NCI-H748 (cell line): ENCODE measurements around the gene TASP1.
A peak's percentile ranks its signal among the peaks of the same experiment; 100 is the strongest.
"Not testable (repeated sequence)": the region's sequence is repeated elsewhere in the genome, so short reads cannot be mapped to it uniquely, and the experiment has no call there.

ENCODE experiments used
- DNase-seq: peaks from one replicate; lab custom pipeline; 2025; ENCODE audit not compliant: unreplicated experiment; lab: John Stamatoyannopoulos, UW

Gene TASP1

DNA sequence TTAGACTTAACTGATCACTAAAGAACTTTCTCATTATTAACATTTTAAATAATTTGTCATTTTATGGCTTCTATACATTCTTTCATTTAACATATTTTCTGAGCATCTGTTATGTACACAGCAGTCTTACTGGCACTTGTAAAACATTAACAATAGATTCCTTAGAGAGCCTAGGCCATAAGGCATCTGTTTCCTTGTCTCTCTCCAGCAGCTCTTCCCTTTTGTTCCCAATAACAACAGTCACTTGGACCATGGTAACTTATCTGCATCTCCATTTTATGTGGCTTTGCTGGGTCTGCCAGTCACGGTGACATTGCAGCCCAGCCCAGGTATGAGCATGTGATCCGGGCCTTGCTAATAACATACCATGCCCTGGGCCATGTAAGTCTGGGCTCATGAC, 11.7 kb upstream of the TASP1 start:
- no peak for DNase-seq

DNA sequence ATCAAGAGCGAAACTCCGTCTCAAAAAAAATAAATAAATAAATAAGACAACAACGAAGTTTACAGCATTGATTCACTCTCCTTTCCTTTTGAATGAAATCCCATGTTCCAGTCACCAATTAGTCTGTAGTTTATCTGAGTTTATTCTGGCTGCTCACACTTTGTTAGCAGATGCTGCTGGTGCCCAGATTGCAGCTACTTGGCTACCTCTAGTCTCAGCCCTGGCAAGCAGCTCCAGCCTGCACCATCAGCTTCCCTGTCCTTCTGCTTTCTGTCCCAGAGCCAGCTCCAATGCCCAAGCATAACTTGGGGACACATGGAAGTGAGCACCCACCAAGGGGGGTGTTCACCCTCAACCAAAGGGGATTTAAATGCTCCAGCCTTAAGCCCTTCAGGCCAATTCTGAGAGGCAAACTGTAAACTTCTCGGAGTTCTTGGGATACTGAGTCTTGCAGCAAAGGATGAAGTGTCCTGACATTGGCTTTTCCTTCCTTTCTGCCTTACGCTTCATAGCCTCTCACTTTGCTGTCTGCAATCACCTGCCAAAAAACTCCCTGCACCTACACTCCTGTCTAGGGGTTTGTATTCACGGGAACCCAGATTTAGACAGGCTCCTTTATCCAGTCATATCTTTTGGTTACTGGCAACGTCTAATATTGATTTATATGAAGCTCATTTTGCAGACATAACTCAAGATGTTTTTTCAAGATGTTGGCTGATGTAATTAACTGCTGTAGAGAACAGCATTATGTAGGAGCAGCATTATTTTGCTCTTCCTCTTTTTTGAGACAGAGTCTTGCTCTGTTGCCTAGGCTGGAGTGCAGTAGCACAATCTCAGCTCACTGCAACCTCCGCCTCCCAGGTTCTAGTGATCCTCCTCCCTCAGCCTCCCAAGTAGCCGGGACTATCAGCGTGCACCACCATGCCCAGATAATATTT, 9.8 kb upstream of the TASP1 start:
- no peak for DNase-seq

DNA sequence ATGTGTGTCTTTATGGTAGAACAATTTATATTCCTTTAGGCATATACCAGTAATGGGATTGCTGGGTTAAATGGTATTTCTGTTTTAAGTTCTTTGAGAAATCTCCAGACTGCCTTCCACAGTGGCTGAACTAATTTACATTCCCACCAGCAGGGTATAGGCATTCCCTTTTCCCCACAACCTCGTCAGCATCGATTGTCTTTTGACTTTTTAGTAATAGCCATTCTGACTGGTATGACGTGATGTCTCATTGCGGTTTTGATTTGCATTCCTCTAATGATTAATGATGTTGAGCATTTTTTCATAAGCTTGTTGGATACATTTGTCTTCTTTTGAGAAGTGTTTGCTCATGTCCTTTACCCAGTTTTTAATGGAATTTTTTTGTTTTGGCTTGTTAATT, 5.3 kb upstream of the TASP1 start:
- peak; percentile 87 for DNase-seq

DNA sequence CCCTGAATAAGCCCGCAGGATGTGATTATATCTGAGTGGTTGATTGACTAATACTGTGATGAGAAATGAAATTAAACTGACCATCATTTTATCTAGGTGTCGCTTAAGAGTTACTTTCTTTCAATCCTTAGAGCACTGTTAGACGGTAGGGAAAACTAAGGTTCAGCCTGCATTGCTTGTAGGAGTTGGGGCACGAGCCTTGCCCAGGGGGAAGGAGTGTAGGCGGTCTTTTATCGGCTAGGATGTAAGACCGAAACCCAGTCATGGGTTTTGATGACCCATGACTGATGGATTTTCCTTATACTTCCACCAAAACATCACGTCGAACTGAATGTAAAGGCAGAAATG, 392 bp upstream of the TASP1 start:
- DNase-seq: peak; percentile 88

DNA sequence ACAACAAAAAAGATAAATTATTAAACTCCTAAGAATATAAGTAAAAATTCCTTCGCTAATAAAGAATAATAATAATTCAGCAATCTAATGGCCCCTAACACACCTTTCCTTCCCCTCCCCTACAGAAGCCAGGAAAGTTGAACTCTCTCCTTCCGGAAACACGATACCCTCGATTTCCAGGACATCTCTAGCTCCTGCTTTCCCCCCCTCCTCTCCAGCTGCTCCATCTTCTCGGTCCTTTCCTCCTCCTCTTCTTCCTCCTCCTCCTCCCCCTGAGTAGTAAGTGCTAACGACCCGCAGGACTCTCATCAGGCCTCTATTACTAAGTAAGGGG, 603 bp downstream of the TASP1 start:
- DNase-seq: peak; percentile 79

DNA sequence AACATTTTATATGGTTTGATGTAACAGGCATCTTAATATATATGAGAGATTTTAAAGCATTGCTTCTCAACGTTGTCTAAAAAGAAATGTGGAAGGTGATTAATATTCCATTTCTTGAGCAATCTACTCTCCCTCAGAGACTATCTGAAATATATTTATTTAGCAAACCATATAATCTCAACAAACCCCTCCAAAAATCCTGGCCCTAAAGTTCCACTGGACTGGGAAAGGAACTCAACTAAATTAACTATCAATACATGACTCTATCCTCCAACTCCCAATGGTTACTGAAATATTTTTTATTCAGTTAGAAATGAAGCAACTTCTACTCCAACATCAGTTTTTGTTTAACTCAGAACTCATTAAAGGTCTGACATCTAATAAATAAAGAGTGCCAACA, 6.3 kb downstream of the TASP1 start:
- no peak for DNase-seq

DNA sequence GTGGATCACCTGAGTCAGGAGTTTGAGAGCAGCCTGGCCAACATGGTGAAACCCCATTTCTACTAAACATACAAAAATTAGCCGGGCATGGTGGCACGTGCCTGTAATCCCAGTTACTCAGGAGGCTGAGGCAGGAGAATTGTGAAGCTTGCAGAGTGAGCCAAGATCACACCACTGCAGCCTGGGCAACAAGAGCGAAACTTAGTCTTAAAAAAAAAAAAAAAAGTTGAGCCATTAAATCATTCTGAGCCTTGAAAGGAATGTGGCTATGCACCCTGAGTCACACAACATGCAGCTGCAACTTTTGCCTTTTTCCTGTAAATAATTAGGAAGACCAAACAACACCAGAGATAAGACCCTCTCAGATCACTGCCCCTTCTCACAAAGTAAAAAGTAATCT, 11.2 kb downstream of the TASP1 start:
- not testable (repeated sequence) for DNase-seq

DNA sequence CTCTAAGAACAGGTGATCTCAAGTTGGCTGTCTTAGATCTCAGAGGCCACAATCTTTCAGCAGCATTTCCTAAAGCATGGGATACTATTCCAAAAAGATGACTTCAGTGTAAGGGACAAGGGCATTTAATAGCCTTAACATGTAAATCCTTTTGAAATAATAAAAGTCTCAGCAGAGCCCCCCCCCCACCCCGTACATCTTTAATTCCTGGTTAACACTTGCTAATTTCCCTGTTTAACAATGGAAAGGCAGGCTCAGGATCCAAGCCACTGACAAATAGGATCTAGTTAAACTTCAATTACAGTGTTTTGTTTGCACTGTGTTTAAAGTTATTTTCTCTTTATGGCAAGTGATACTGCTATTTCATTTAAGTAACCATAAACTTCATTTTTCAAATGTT, 12.0 kb downstream of the TASP1 start:
- DNase-seq: no peak

DNA sequence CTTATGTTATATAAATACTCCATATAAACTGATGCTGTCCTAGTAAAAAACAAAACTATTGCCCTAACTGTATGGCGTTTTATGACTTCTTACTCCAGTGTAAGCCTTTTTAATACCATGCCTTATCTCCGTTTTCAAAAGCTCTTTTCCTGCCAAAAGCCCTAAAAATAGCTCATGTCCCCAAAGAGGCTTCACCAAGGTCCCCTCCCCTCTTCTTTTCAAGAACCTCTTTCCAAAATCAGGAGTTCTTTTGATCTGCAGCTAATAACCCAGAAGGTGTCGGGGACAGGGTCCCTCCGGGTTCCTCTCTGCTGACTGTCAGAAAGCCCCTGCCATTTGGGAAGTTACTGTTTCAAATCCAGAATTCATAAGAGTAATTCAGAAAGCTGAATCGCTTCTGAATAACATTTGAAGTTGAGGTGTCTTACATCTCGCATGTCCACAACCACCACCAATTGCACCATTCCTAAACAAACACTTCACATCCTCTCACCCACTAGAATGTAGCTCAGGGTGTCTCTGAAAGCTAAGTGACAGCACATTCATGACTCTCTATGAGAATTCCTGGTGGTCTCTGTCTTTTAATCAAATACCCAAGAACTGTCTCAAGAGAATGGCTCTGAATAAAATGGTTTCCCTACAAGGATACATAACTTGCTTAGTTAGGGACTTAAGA, 13.3 kb downstream of the TASP1 start:
- no peak for DNase-seq

DNA sequence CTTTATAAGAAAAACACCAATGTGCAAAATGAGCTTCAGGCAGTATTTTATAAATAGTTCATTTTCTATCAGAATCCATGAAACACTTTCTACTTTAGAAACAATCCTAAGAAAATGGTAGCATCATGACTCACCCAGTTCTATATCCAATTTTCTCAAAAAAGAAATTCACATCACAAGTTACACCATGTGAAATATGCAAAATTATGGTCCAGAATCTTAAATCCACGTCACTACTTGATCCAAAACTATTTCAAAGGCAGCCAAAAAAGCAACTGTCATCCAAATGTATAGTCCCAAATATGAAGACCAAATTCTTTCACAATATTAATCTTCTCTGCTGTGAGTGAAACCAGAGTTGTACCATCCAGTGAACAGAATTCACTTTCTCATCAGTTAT, 19.3 kb downstream of the TASP1 start:
- not testable (repeated sequence) for DNase-seq

DNA sequence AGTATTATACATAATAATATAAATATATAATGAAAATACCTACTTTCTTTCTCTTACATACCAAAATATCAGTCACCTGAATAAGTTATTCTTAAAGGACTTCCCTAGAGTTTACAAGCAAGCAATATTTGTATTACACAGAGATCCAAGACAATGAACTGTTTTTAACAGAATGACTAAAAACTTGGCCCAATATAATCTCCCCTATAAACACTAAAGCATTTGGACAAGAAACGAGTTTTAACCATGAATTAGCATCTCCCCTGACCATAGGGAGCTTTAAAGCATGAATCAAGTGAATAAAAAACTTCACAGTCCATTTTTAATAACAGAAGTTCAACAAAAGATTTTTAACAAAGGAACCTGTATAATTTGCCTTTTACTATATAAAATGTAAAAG, 20.3 kb downstream of the TASP1 start:
- not testable (repeated sequence) for DNase-seq

DNA sequence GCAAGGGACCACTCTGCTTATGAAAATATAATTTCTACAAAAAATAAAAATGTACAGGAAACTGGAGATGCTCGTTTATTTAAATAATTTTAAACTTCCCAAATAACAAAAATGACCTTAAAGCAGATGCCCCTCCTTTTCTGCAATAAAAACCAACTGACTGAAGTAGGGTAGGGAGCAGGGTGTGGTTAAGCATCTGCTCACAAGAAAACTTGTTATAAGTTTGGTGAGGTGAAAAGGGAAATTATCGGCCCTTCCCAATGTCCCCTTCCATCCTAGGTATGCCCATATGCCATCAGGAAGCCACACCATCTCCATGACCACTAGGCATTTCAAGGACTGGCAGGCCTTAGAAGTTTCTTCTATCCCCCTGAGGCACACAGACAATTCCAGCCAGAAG, 21.1 kb downstream of the TASP1 start:
- not testable (repeated sequence) for DNase-seq

DNA sequence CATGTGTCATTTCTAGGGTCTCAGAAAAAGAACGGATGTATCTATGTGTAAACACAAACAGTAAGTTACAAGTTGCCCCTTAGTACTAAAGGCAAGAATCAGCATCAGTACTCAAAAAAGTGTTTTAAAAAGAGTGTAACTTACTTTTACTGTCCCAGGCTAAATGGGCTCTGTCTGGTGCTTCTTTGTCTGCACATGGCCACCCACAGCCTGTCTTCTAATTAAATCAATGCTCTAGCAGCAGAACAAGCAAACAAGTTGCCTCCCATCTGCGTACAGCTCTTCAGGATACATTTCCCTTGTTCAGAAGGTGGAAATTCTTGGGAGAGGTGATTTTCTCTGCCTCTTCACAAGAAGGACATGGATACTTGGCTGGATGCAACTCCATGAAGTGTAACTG, 22.0 kb downstream of the TASP1 start:
- DNase-seq: not testable (repeated sequence)

DNA sequence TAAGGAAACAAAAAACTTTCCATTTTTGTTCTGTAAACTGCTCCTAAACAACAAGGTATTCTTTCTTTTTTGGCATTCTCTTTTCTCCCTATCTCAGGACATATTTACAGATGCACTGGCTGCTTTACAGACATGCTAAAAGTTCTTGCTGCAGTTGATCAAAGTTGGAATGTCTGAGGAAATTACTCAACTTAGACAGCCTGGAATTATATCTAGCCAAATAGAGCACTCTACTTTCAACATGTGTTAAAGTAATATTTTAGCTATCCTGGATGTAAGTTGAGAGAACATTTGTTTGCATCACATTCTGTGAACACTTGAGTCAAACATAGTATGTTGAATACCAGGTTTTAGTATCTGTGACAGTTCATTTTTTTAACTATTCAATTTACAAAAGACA, 24.8 kb downstream of the TASP1 start:
- DNase-seq: no peak

DNA sequence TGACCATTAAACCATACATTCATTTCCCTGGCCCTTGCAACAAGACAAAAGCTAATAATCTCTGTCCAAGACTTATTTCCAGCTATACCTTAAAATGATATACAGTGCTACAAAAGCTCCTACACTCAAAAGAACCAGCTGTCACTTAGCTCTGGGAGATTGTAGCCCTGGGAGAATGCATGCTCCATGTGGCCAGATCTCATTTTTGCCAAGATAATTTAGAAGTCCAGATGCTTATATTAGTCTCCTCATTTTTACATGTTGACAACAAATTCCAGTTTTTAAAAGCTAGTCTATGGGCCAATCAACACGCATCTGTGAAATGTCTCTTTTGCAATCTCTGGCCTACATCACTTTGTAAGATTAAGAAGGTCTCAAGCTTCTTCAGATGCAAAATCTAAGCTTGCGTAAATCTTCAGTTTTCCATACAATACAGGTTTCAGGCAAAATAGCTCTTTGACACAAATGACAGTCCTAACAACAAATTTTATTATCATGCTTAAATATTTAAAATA, 27.1 kb downstream of the TASP1 start:
- DNase-seq: no peak

DNA sequence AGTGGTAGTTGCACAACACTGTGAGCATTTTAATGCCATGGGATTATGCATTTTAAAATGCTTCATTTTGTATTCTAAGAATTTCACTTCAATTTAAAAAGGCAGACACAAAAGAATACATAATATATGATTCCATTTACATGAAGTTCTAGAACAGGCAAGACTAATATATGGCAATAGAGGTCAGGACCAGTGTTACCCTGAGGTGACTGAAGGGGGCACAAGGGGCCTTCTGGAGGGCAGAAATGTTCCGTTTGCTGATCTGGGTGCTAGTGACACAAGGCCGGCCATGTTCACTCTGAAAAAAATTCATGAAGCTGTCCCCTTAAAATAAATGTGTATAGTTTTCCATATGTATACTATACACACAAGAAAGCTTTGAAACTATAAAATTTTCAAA, 28.5 kb downstream of the TASP1 start:
- peak; percentile 39 for DNase-seq

DNA sequence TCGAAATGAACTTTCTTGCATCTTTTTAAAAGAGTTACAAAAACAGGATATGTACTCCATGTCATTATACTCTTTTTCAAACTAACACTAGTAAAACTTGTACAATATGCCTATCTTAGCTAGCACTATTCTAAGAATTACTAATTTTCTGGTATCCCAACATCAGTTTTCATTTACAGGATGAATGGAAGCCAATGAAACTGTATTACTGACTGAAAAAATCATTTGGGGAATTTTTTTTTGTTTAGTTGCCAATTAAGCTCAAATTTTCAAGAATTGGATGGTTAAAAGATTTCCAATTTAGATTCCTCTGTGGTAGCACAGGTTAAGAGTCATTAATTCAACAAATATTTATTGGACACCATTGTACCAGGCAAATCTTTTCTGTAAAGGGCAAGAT, 30.7 kb downstream of the TASP1 start:
- DNase-seq: no peak

DNA sequence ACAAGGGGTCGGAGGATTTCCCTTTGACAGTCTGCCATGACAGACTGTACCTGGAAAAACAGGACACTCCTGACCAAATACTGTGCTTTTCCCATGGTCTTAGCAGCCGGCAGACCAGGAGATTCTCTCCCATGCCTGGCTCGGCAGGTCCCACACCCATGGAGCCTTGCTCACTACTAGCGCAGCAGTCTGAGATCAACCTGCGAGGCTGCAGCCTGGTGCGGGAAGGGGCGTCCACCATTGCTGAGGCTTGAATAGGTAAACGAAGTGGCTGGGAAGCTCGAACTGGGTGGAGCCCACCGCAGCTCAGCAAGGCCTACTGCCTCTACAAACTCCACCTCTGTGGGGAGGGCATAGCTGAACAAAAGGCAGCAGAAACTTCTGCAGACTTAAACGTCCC, 45.3 kb downstream of the TASP1 start:
- not testable (repeated sequence) for DNase-seq

DNA sequence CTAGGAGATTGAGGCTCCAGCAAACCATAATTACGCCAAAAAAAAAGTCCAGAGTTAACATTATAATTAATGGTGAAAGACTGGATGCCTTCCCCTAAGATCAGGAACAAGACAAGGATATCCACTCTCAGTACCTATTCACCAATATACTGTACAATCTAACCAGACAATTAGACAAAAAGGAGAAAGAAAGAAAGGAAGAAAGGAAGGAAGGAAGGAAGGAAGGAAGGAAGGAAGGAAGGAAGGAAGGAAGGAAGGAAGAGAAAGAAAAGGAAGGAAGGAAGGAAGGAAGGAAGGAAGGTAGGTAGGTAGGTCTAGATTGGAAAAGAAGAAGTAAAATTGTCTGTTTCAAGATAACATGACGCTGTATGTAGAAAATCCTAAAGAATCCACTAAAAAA, 50.7 kb downstream of the TASP1 start:
- no peak for DNase-seq

DNA sequence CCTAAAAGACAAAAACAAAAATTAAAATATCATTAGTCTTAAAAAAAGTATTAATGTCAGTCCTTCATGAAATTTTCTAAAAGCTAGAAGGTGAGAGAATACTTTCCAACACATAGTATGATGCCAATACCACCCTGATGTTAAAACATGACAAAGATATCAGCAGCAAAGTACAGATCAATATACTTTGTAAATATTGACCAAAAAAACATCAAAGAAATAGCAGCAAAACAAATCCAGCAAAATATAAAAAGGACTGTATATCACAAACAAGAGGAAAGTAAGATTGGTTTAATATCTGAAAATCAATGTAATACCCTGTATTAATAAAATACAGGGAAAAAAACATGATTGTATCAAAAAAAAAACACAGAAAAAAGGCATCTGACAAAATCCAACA, 51.4 kb downstream of the TASP1 start:
- DNase-seq: no peak

DNA sequence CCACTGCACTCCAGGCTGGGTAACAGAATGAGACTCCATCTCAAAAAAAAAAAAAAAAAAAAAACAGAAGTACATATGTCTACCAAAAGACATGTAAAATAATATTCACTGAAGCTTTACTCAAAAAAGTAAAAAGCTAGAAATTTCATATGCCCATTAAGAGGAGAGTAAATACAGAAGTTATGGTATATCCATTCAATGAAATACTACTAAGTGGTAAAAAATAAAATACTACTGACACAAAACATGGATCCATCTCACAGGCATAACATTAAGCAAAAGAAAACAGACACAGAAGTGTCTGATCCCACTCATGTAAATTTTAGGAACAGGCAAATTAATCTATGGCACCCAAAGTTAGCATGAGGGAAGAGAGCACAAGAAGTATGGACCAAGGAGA, 52.6 kb downstream of the TASP1 start:
- no peak for DNase-seq

DNA sequence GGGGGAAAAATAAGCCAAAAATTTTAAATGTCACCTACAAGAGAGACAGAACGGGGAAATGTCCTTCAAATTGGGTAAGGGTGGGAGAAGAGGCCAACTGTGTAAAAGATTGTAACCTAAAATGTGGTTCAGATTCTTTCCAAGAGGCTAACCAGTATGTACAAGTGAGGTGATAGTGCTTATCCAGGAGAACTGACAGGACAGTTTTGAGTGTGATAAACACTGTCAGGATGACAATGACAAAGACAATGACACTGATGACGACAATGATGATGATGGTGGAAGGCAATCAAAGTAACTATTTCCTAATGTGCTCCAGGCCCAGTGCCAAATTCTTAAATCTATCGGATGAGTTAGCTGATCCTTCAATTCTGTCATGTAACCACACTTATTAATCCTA, 57.3 kb downstream of the TASP1 start:
- DNase-seq: no peak
